ENCODE data around the gene ACOXL. TPM values are rescaled to one million over a fixed set of nuclear protein-coding genes. Genes with fewer than 3 reads are reported as not detected.

Gene ACOXL
- polyA plus RNA-seq, 2 donors: not detected

DNA sequence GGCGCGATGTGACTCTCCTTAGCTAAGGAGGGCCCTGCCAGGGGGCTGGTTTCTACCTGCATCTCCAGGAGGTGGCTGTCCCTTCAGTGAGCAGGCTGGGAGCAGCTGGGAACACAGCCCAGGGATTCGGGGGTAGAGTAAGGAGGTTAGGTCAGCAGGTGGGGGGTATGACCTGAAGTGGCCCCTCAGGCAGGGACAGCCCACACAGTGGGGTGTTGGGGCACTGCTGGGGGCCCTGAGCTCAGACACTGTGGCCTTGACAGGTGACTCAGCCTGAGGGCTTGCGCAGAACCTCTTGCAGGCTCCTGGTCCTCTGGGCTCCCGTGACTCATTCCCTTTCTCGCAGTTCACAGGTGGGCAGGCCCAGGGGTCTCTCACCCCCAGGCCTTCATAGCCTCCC, 202.6 kb downstream of the ACOXL start:
- Histone ChIP-seq H3K27me3 (ENCODE audit: control insufficient read depth in 1 of 2, insufficient read depth in 2 of 2, low read length in 2 of 2) (no peaks in the 10 kb centered on the region), H3K9me3 (ENCODE audit: control insufficient read depth in 2 of 2, insufficient read depth in 1 of 2, low read depth in 1 of 2, low read length in 1 of 2) (peaks cover 0 to 2% of the 10 kb centered on the region in 2 donors), H3K4me3 (ENCODE audit: low read depth in 1 of 2, low read length in 2 of 2) (no peak overlapping the region), H3K27ac (ENCODE audit: low read depth in 2 of 2, low read length in 1 of 2) (no peak overlapping the region), H3K36me3 (ENCODE audit: control insufficient read depth in 2 of 2, insufficient read depth in 2 of 2, low read length in 1 of 2) (no peaks in the 10 kb centered on the region), H3K4me1 (ENCODE audit: control insufficient read depth in 2 of 2, insufficient read depth in 2 of 2, low read length in 1 of 2) (no peaks in the 10 kb centered on the region)
- 90 to 95% methylated on average over 6 of the region's 6 CpGs for WGBS, 2 donors

- WGBS, 2 donors: 75 to 77% methylated on average over 5 of the region's 5 CpGs
- Histone ChIP-seq H3K4me1 (ENCODE audit: control insufficient read depth in 2 of 2, insufficient read depth in 2 of 2, low read length in 1 of 2) (no peaks in the 10 kb centered on the region), H3K9me3 (ENCODE audit: control insufficient read depth in 2 of 2, insufficient read depth in 1 of 2, low read depth in 1 of 2, low read length in 1 of 2) (no peaks in the 10 kb centered on the region), H3K27me3 (ENCODE audit: control insufficient read depth in 1 of 2, insufficient read depth in 2 of 2, low read length in 2 of 2) (no peaks in the 10 kb centered on the region), H3K36me3 (ENCODE audit: control insufficient read depth in 2 of 2, insufficient read depth in 2 of 2, low read length in 1 of 2) (no peaks in the 10 kb centered on the region), H3K4me3 (ENCODE audit: low read depth in 1 of 2, low read length in 2 of 2) (no peak overlapping the region), H3K27ac (ENCODE audit: low read depth in 2 of 2, low read length in 1 of 2) (no peak overlapping the region)
These were observed 208.1 kb downstream of the ACOXL start for GRCh38 chr2:110940376-110940910.

GRCh38 chr2:110941226-110941625, 208.9 kb downstream of the ACOXL start:
- WGBS, 2 donors: 80 to 90% methylated on average over 2 of the region's 2 CpGs
- no peaks in the 10 kb centered on the region for H3K27me3 ChIP-seq (ENCODE audit: control insufficient read depth in 1 of 2, insufficient read depth in 2 of 2, low read length in 2 of 2)
- H3K36me3 ChIP-seq (ENCODE audit: control insufficient read depth in 2 of 2, insufficient read depth in 2 of 2, low read length in 1 of 2): no peaks in the 10 kb centered on the region
- no peak overlapping the region for H3K27ac ChIP-seq (ENCODE audit: low read depth in 2 of 2, low read length in 1 of 2)
- no peak overlapping the region for H3K4me3 ChIP-seq (ENCODE audit: low read depth in 1 of 2, low read length in 2 of 2)
- no peaks in the 10 kb centered on the region for H3K9me3 ChIP-seq (ENCODE audit: control insufficient read depth in 2 of 2, insufficient read depth in 1 of 2, low read depth in 1 of 2, low read length in 1 of 2)
- no peaks in the 10 kb centered on the region for H3K4me1 ChIP-seq (ENCODE audit: control insufficient read depth in 2 of 2, insufficient read depth in 2 of 2, low read length in 1 of 2)

DNA sequence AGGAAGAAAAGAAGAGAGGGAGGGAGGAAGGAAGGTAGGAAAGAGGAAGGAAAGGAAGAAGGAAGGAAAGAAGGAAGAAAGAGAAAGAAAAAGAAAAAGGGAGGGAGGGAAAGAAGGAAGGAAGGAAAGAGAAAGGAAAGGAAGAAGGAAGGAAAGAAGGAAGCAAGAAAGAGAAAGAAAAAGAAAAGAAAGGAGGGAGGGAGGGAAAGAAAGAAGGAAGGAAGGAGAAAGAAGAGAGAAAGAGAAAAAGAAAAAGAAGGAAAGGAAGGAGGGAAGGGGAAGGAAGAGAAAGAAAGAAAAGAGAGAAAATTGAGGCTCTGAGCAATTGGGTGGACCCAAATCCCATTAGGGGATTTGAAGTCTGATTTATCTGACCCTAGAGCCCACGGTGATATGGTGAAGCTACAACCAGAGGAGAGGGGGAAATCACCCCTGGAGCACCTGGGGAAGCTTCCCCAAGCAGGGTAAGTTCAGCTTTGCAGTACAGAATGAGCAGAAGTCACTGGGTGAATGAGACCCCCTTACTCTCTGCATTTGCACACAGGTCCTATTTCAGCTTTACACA, 210.8 kb downstream of the ACOXL start:
- Histone ChIP-seq H3K27me3 (ENCODE audit: control insufficient read depth in 1 of 2, insufficient read depth in 2 of 2, low read length in 2 of 2) (no peaks in the 10 kb centered on the region), H3K4me1 (ENCODE audit: control insufficient read depth in 2 of 2, insufficient read depth in 2 of 2, low read length in 1 of 2) (peaks cover 0 to 3% of the 10 kb centered on the region in 2 donors), H3K36me3 (ENCODE audit: control insufficient read depth in 2 of 2, insufficient read depth in 2 of 2, low read length in 1 of 2) (no peaks in the 10 kb centered on the region), H3K9me3 (ENCODE audit: control insufficient read depth in 2 of 2, insufficient read depth in 1 of 2, low read depth in 1 of 2, low read length in 1 of 2) (no peaks in the 10 kb centered on the region), H3K27ac (ENCODE audit: low read depth in 2 of 2, low read length in 1 of 2) (no peak overlapping the region), H3K4me3 (ENCODE audit: low read depth in 1 of 2, low read length in 2 of 2) (no peak overlapping the region)
- WGBS, 2 donors: 67 to 78% methylated on average over 1 of the region's 1 CpG

GRCh38 chr2:110946902-110947301, 214.5 kb downstream of the ACOXL start:
- Histone ChIP-seq H3K27ac (ENCODE audit: low read depth in 2 of 2, low read length in 1 of 2) (no peak overlapping the region), H3K4me3 (ENCODE audit: low read depth in 1 of 2, low read length in 2 of 2) (no peak overlapping the region), H3K9me3 (ENCODE audit: control insufficient read depth in 2 of 2, insufficient read depth in 1 of 2, low read depth in 1 of 2, low read length in 1 of 2) (no peaks in the 10 kb centered on the region), H3K4me1 (ENCODE audit: control insufficient read depth in 2 of 2, insufficient read depth in 2 of 2, low read length in 1 of 2) (peaks cover 0 to 3% of the 10 kb centered on the region in 2 donors), H3K27me3 (ENCODE audit: control insufficient read depth in 1 of 2, insufficient read depth in 2 of 2, low read length in 2 of 2) (no peaks in the 10 kb centered on the region), H3K36me3 (ENCODE audit: control insufficient read depth in 2 of 2, insufficient read depth in 2 of 2, low read length in 1 of 2) (no peaks in the 10 kb centered on the region)
- WGBS, 2 donors: 52 to 60% methylated on average over 7 of the region's 7 CpGs

GRCh38 chr2:110948027-110948674, 215.8 kb downstream of the ACOXL start:
- H3K27ac ChIP-seq (ENCODE audit: low read depth in 2 of 2, low read length in 1 of 2): no peak overlapping the region
- H3K27me3 ChIP-seq (ENCODE audit: control insufficient read depth in 1 of 2, insufficient read depth in 2 of 2, low read length in 2 of 2): no peaks in the 10 kb centered on the region
- H3K9me3 ChIP-seq (ENCODE audit: control insufficient read depth in 2 of 2, insufficient read depth in 1 of 2, low read depth in 1 of 2, low read length in 1 of 2): no peaks in the 10 kb centered on the region
- 36 to 52% methylated on average over 10 of the region's 10 CpGs for WGBS, 2 donors
- no peaks in the 10 kb centered on the region for H3K36me3 ChIP-seq (ENCODE audit: control insufficient read depth in 2 of 2, insufficient read depth in 2 of 2, low read length in 1 of 2)
- H3K4me1 ChIP-seq (ENCODE audit: control insufficient read depth in 2 of 2, insufficient read depth in 2 of 2, low read length in 1 of 2): peaks cover 0 to 3% of the 10 kb centered on the region in 2 donors
- no peak overlapping the region for H3K4me3 ChIP-seq (ENCODE audit: low read depth in 1 of 2, low read length in 2 of 2)

- H3K36me3 ChIP-seq (ENCODE audit: control insufficient read depth in 2 of 2, insufficient read depth in 2 of 2, low read length in 1 of 2): no peaks in the 10 kb centered on the region
- H3K4me1 ChIP-seq (ENCODE audit: control insufficient read depth in 2 of 2, insufficient read depth in 2 of 2, low read length in 1 of 2): peaks cover 0 to 3% of the 10 kb centered on the region in 2 donors
- WGBS, 2 donors: 42 to 62% methylated on average over 3 of the region's 3 CpGs
- H3K27me3 ChIP-seq (ENCODE audit: control insufficient read depth in 1 of 2, insufficient read depth in 2 of 2, low read length in 2 of 2): no peaks in the 10 kb centered on the region
- no peaks in the 10 kb centered on the region for H3K9me3 ChIP-seq (ENCODE audit: control insufficient read depth in 2 of 2, insufficient read depth in 1 of 2, low read depth in 1 of 2, low read length in 1 of 2)
- H3K4me3 ChIP-seq (ENCODE audit: low read depth in 1 of 2, low read length in 2 of 2): no peak overlapping the region
- H3K27ac ChIP-seq (ENCODE audit: low read depth in 2 of 2, low read length in 1 of 2): no peak overlapping the region
These were observed 217.9 kb downstream of the ACOXL start for GRCh38 chr2:110950281-110950680.

DNA sequence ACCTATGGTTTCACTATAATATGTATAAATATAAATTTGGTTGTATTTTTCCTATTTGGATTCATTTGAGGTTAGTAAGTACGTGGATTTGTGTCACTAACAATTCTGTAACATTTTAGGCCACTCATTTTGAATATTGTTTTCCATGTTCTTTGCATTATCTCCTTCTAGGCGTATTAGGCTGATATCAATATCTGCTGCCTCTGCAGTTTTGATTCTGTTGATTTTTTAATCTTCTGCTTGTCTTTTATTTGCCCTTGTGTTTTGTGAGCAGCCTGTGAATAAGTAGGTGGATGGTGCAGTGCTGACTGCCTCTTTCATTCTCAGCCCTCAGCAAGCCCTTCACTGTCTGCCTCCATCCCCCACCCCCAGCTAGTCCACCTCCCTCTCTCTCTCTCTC, 222.7 kb downstream of the ACOXL start:
- no peaks in the 10 kb centered on the region for H3K9me3 ChIP-seq (ENCODE audit: control insufficient read depth in 2 of 2, insufficient read depth in 1 of 2, low read depth in 1 of 2, low read length in 1 of 2)
- H3K4me1 ChIP-seq (ENCODE audit: control insufficient read depth in 2 of 2, insufficient read depth in 2 of 2, low read length in 1 of 2): no peaks in the 10 kb centered on the region
- no peaks in the 10 kb centered on the region for H3K36me3 ChIP-seq (ENCODE audit: control insufficient read depth in 2 of 2, insufficient read depth in 2 of 2, low read length in 1 of 2)
- H3K27me3 ChIP-seq (ENCODE audit: control insufficient read depth in 1 of 2, insufficient read depth in 2 of 2, low read length in 2 of 2): no peaks in the 10 kb centered on the region
- H3K27ac ChIP-seq (ENCODE audit: low read depth in 2 of 2, low read length in 1 of 2): no peak overlapping the region
- no peak overlapping the region for H3K4me3 ChIP-seq (ENCODE audit: low read depth in 1 of 2, low read length in 2 of 2)
- WGBS, 2 donors: 61 to 87% methylated on average over 2 of the region's 2 CpGs

- no peaks in the 10 kb centered on the region for H3K9me3 ChIP-seq (ENCODE audit: control insufficient read depth in 2 of 2, insufficient read depth in 1 of 2, low read depth in 1 of 2, low read length in 1 of 2)
- 35 to 45% methylated on average over 3 of the region's 3 CpGs for WGBS, 2 donors
- no peaks in the 10 kb centered on the region for H3K36me3 ChIP-seq (ENCODE audit: control insufficient read depth in 2 of 2, insufficient read depth in 2 of 2, low read length in 1 of 2)
- no peak overlapping the region for H3K27ac ChIP-seq (ENCODE audit: low read depth in 2 of 2, low read length in 1 of 2)
- H3K27me3 ChIP-seq (ENCODE audit: control insufficient read depth in 1 of 2, insufficient read depth in 2 of 2, low read length in 2 of 2): no peaks in the 10 kb centered on the region
- H3K4me3 ChIP-seq (ENCODE audit: low read depth in 1 of 2, low read length in 2 of 2): no peak overlapping the region
- H3K4me1 ChIP-seq (ENCODE audit: control insufficient read depth in 2 of 2, insufficient read depth in 2 of 2, low read length in 1 of 2): no peaks in the 10 kb centered on the region
These were observed 223.2 kb downstream of the ACOXL start for GRCh38 chr2:110955556-110955955.

- H3K36me3 ChIP-seq (ENCODE audit: control insufficient read depth in 2 of 2, insufficient read depth in 2 of 2, low read length in 1 of 2): no peaks in the 10 kb centered on the region
- H3K27ac ChIP-seq (ENCODE audit: low read depth in 2 of 2, low read length in 1 of 2): no peak overlapping the region
- WGBS, 2 donors: 68 to 77% methylated on average over 5 of the region's 5 CpGs
- H3K4me1 ChIP-seq (ENCODE audit: control insufficient read depth in 2 of 2, insufficient read depth in 2 of 2, low read length in 1 of 2): no peaks in the 10 kb centered on the region
- no peaks in the 10 kb centered on the region for H3K9me3 ChIP-seq (ENCODE audit: control insufficient read depth in 2 of 2, insufficient read depth in 1 of 2, low read depth in 1 of 2, low read length in 1 of 2)
- H3K27me3 ChIP-seq (ENCODE audit: control insufficient read depth in 1 of 2, insufficient read depth in 2 of 2, low read length in 2 of 2): no peaks in the 10 kb centered on the region
- H3K4me3 ChIP-seq (ENCODE audit: low read depth in 1 of 2, low read length in 2 of 2): no peak overlapping the region
These were observed 224.9 kb downstream of the ACOXL start for GRCh38 chr2:110957293-110957692.

Measured in esophagus (tissue), 2 donors.